ENCODE results near the gene ST13.

- TF ChIP-seq CTCF (conservative IDR thresholded peaks at IDR 0.05; ENCODE audit: low read length) = no peak
- no peak for TF ChIP-seq EZH2phosphoT487 (IDR thresholded peaks at IDR 0.05; ENCODE audit: borderline replicate concordance, low read depth, low read length)
Observed at GRCh38 chr22:40813912-40814315, 42.5 kb downstream of the ST13 start.
